ENCODE data around the gene FRMD4A.

FRMD4A gene

DNA sequence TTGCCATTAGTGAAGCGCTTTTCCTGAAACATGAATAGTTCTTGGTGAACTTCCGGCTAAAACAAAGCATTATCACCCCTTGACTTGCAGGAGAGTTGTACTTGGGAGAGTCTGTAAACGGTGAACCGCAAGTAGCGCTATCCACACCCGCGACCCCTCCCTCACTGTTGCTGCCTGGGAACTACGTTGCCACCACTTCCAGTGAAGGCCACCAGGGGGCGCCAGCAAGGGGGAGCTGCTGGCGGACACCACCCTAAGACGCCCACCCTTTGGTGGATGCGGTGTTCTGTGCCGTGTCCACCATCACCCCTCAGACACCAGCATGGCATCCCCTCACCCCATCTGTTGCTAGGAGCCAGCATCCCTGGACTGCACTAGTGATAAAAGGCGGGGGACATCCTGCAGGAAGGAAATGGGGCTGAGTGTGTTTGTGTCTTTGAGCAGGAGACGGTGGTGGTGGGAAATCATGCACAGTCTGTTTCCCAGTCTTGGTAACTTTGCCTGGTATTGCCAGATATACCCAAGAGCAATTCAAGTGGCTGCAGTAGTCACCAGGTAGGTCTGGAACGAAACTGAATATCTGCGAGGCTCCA is 298.2 kb downstream of the FRMD4A start:
- no peaks in the 10 kb centered on the region for H3K27me3 ChIP-seq (ENCODE audit: insufficient read depth, poor library complexity, severe bottlenecking)
- H3K27ac ChIP-seq (ENCODE audit: poor library complexity, severe bottlenecking): no peak overlapping the region
- DNase-seq (ENCODE audit: low spot score) (no peak), ATAC-seq (ENCODE audit: low read depth) (no peak)
- no peaks in the 10 kb centered on the region for H3K36me3 ChIP-seq (ENCODE audit: low read depth)
- no peak overlapping the region for H3K4me3 ChIP-seq (ENCODE audit: severe bottlenecking)
- no peaks in the 10 kb centered on the region for H3K4me1 ChIP-seq (ENCODE audit: insufficient read depth, poor library complexity, severe bottlenecking)
- H3K9me3 ChIP-seq (ENCODE audit: severe bottlenecking): no peaks in the 10 kb centered on the region
- TF ChIP-seq, protein P1, sequence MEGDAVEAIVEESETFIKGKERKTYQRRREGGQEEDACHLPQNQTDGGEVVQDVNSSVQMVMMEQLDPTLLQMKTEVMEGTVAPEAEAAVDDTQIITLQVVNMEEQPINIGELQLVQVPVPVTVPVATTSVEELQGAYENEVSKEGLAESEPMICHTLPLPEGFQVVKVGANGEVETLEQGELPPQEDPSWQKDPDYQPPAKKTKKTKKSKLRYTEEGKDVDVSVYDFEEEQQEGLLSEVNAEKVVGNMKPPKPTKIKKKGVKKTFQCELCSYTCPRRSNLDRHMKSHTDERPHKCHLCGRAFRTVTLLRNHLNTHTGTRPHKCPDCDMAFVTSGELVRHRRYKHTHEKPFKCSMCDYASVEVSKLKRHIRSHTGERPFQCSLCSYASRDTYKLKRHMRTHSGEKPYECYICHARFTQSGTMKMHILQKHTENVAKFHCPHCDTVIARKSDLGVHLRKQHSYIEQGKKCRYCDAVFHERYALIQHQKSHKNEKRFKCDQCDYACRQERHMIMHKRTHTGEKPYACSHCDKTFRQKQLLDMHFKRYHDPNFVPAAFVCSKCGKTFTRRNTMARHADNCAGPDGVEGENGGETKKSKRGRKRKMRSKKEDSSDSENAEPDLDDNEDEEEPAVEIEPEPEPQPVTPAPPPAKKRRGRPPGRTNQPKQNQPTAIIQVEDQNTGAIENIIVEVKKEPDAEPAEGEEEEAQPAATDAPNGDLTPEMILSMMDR (IDR thresholded peaks at IDR 0.05; ENCODE audit: poor library complexity, severe bottlenecking): peak; percentile 57

DNA sequence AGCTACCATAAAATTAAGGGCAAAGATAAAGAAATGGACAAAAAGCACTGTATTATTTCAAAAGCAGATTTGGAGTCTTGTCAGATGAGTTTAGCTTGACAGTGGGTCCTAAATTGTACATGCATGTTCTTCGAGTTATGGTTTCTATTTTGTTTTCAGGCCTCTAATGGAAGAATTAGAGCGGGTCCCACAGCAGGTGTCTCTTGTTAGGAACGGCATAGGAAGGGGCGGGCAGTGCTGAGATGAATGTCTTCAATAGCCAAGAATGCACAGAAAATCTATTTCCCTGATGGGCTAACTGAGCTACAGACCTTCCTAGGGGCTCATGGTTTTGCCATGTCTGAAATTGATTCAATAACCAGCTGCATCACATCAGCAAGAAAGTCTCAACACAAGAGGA is 304.4 kb downstream of the FRMD4A start:
- Histone ChIP-seq H3K9me3 (ENCODE audit: severe bottlenecking) (no peaks in the 10 kb centered on the region), H3K27me3 (ENCODE audit: insufficient read depth, poor library complexity, severe bottlenecking) (no peaks in the 10 kb centered on the region), H3K36me3 (ENCODE audit: low read depth) (no peaks in the 10 kb centered on the region), H3K4me3 (ENCODE audit: severe bottlenecking) (no peak overlapping the region), H3K4me1 (ENCODE audit: insufficient read depth, poor library complexity, severe bottlenecking) (no peaks in the 10 kb centered on the region), H3K27ac (ENCODE audit: poor library complexity, severe bottlenecking) (no peak overlapping the region)
- TF ChIP-seq, protein P1 (IDR thresholded peaks at IDR 0.05; ENCODE audit: poor library complexity, severe bottlenecking): no peak
- ATAC-seq (ENCODE audit: low read depth) (no peak), DNase-seq (ENCODE audit: low spot score) (no peak)

DNA sequence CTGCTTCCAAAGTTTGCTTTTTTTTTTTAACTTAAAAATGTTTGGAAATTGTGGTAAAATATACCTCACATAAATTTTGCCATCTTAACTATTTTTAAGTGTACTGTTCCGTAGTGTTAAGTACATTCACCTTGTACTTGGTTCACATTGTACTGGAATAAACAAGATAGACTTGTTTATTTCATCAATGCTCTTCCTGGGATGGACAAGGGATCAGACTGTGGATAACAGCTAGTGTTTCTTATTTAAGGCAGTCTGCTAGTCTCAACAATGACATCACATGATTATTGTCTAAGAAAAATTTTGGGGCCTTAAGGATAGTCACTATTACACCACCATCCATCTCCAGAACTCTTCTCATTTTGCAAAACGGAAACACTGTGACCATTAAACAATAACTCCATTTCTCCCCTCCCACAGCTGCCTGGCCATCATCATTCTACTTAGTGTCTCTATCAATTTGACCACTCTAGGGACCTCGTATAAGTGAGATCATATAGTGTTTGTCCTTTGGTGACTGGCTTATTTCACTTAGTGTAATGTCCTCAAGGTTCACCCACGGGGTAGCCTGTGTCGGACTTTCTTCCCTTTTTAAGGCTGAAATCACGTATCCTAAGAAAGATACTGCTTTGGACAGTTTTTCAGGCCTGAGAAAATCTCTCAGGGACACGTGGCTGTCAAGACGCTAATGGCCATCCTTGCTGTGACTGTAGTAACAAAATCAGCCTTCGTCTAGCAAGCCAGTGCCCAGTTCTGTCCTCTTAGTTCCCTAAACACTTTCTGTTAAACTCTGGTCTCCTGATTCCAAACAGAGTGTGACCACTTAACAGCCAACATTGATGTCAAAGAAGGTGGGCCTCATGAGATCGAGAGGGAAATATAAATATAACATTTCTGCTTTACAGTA is 305.2 kb downstream of the FRMD4A start:
- ATAC-seq (ENCODE audit: low read depth) (no peak), DNase-seq (ENCODE audit: low spot score) (no peak)
- Histone ChIP-seq H3K36me3 (ENCODE audit: low read depth) (no peaks in the 10 kb centered on the region), H3K27ac (ENCODE audit: poor library complexity, severe bottlenecking) (no peak overlapping the region), H3K27me3 (ENCODE audit: insufficient read depth, poor library complexity, severe bottlenecking) (no peaks in the 10 kb centered on the region), H3K9me3 (ENCODE audit: severe bottlenecking) (no peaks in the 10 kb centered on the region), H3K4me3 (ENCODE audit: severe bottlenecking) (no peak overlapping the region), H3K4me1 (ENCODE audit: insufficient read depth, poor library complexity, severe bottlenecking) (no peaks in the 10 kb centered on the region)
- TF ChIP-seq, protein P1 (IDR thresholded peaks at IDR 0.05; ENCODE audit: poor library complexity, severe bottlenecking): no peak

DNA sequence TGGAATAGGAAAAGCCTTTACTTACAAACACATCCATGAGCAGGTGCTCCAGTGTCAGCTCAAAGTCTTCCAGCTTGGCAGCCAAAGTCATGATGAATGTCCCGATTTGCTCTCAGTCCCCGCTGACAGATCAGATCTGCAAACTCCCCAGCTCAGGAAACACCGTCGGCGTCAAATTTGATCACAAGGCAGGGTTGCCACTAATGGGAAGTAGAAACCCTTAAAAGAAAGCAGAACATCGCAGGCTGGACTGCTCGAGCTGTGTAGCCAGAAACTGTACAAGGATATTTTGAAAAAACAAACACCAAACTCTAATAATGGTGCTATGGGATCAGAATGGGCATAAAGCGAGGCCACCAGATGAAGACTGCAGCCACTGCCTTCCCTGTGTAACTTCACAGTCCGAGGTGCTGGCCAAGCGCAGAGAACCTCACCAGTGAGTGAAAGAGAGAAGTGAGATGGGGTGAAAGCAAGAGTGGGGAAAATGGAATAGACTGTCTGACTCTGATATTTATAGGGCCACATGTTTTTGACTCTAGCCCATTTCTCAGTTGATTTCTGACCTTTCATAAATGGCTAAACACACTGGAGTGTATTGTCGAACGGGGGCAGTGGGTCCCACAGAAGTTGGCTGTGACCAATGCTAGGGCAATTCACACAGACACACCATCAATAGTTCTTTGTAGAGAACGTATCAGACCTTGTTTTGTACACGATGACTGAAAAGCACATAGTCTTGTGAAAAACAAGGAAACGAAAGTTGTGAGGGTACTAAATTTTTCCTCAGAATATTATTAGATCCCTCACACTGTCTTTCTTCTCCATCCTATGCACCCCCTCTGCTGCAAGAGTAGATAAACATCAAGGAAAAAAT is 306.2 kb downstream of the FRMD4A start:
- H3K36me3 ChIP-seq (ENCODE audit: low read depth): no peaks in the 10 kb centered on the region
- TF ChIP-seq, protein P1 (IDR thresholded peaks at IDR 0.05; ENCODE audit: poor library complexity, severe bottlenecking): no peak
- H3K4me1 ChIP-seq (ENCODE audit: insufficient read depth, poor library complexity, severe bottlenecking): no peaks in the 10 kb centered on the region
- ATAC-seq (ENCODE audit: low read depth) (no peak), DNase-seq (ENCODE audit: low spot score) (no peak)
- no peaks in the 10 kb centered on the region for H3K9me3 ChIP-seq (ENCODE audit: severe bottlenecking)
- no peak overlapping the region for H3K4me3 ChIP-seq (ENCODE audit: severe bottlenecking)
- no peak overlapping the region for H3K27ac ChIP-seq (ENCODE audit: poor library complexity, severe bottlenecking)
- H3K27me3 ChIP-seq (ENCODE audit: insufficient read depth, poor library complexity, severe bottlenecking): no peaks in the 10 kb centered on the region
